K562 (cell line): ENCODE data around the gene STAT6. TPM values are rescaled to one million over a fixed set of nuclear protein-coding genes. Genes with fewer than 3 reads are reported as not detected.

Experiments used
- ATAC-seq: fragments of 200-7000 bp; cut with Tn5 transposase; 3 replicates; pipeline ENCODE4 v1.9.1; 2020; ENCODE audit warnings: moderate library complexity
- BruUV-seq: library from RNA; stranded (reverse); fragments of 400-500 nt; replicated peaks from 2 replicates; lab custom pipeline; 2021; lab: Mats Ljungman, UMichigan
- CTCF ChIA-PET: fragments of 300-600 bp; formaldehyde crosslinking; extraction: SDS; loops from one replicate; lab custom pipeline; 2021; ENCODE audit warnings: low intra/inter-chr PET ratio; lab: Yijun Ruan, JAX
- POLR2A ChIA-PET: fragments of 300-600, 350-650 bp; sonication (Branson Sonifier 250); formaldehyde crosslinking; extraction: SDS; loops from one replicate; lab custom pipeline; 2021; ENCODE audit warnings: antibody characterized with exemption, inconsistent platforms; lab: Yijun Ruan, JAX
- DNase-seq, 4 experiments: peaks; one replicate each; pipeline versions ENCODE4 v3.0.0 to v3.0.0-alpha.2; 2011 to 2018; ENCODE audit warnings: low spot score in 3 of 4, mixed read lengths in 3 of 4; ENCODE audit errors: extremely low read depth in 1 of 4
- FAIRE-seq: peaks from 2 replicates; lab custom pipeline; 2011; peaks lifted over from hg19 to GRCh38; lab: Jason Lieb, UNC
- H2AFZ ChIP-seq: 2 replicates; pipeline ENCODE4 v1.6.0; 2011; ENCODE audit warnings: low read depth, low read length, control low read depth, inconsistent platforms
- H3K27ac ChIP-seq: fragments of 200-600 bp; 3 replicates; pipeline ENCODE4 v1.8.0; 2011; ENCODE audit warnings: low read depth, mild to moderate bottlenecking, control low read depth, inconsistent platforms, low read length, moderate library complexity, mixed read lengths; ENCODE audit errors: extremely low read depth
- H3K27me3 ChIP-seq, 2 experiments: fragments of 300-600 bp in 1 of 2; 2 replicates in 1 of 2; 3 replicates in 1 of 2; pipeline versions ENCODE4 v1.6.0 to v1.8.0; 2011; ENCODE audit warnings: inconsistent platforms in 2 of 2, low read length in 2 of 2, mild to moderate bottlenecking in 1 of 2, mixed read lengths in 1 of 2, moderate library complexity in 1 of 2; ENCODE audit not compliant: control insufficient read depth in 2 of 2, insufficient read depth in 2 of 2
- H3K36me3 ChIP-seq: fragments of 300-600 bp; 3 replicates; pipeline ENCODE4 v1.8.0; 2011; ENCODE audit warnings: mild to moderate bottlenecking, low read length, inconsistent platforms; ENCODE audit not compliant: control insufficient read depth, insufficient read depth
- H3K4me1 ChIP-seq, 2 experiments: fragments of 200-600 bp in 1 of 2; replicated peaks in 1 of 2; 2 replicates in 1 of 2; 3 replicates in 1 of 2; pipeline versions ENCODE4 v1.5.1 to v1.8.0; 2011; ENCODE audit warnings: inconsistent platforms in 2 of 2, low read length in 2 of 2, mild to moderate bottlenecking in 1 of 2, mixed read lengths in 1 of 2, moderate library complexity in 1 of 2; ENCODE audit not compliant: control insufficient read depth in 2 of 2, insufficient read depth in 2 of 2
- H3K4me2 ChIP-seq: 2 replicates; pipeline ENCODE4 v1.6.1; 2011; ENCODE audit warnings: low read length, control low read depth, inconsistent platforms, mixed read lengths; ENCODE audit not compliant: insufficient read depth
- H3K4me3 ChIP-seq: fragments of 200-600 bp; sonication (generic), shearing (Covaris generic); 2 replicates; pipeline ENCODE4 v1.5.1; 2016; ENCODE audit warnings: control low read depth, inconsistent platforms
- H3K79me2 ChIP-seq: fragments of 200-600 bp; 3 replicates; pipeline ENCODE4 v1.8.0; 2011; ENCODE audit warnings: low read length, inconsistent platforms; ENCODE audit not compliant: control insufficient read depth, insufficient read depth
- H3K9ac ChIP-seq, 2 experiments: 2 replicates each; pipeline versions ENCODE4 v1.6.0 to v1.6.1; 2011; ENCODE audit warnings: low read depth in 2 of 2, low read length in 2 of 2, control low read depth in 1 of 2, inconsistent platforms in 1 of 2, mild to moderate bottlenecking in 1 of 2, mixed read lengths in 1 of 2; ENCODE audit not compliant: insufficient read depth in 1 of 2
- H3K9me1 ChIP-seq: one replicate; pipeline ENCODE4 v1.6.0; 2011; ENCODE audit warnings: inconsistent platforms, mild to moderate bottlenecking, low read length, moderate library complexity; ENCODE audit not compliant: control insufficient read depth, insufficient read depth
- H3K9me3 ChIP-seq: replicated peaks from 2 replicates; pipeline ENCODE4 v1.5.1; 2011; ENCODE audit warnings: low read depth, low read length, inconsistent platforms; ENCODE audit not compliant: control insufficient read depth, insufficient read depth
- H4K20me1 ChIP-seq: replicated peaks from 2 replicates; pipeline ENCODE4 v1.6.1; 2011; ENCODE audit warnings: low read length, inconsistent platforms, mixed read lengths; ENCODE audit not compliant: control insufficient read depth, insufficient read depth
- BRF1 ChIP-seq: IDR thresholded peaks from 3 replicates; pipeline ENCODE4 v1.6.1; 2011; ENCODE audit warnings: borderline replicate concordance, mild to moderate bottlenecking; ENCODE audit not compliant: insufficient read length; ENCODE audit errors: extremely low read depth
- CHD4 ChIP-seq: fragments of 200-600 bp; sonication (generic); IDR thresholded peaks from 3 replicates; pipeline ENCODE4 v1.6.1; 2012; ENCODE audit warnings: low read depth, mild to moderate bottlenecking, mixed read lengths, low read length, inconsistent platforms; ENCODE audit not compliant: insufficient read depth, insufficient replicate concordance, poor library complexity, severe bottlenecking
- COPS2 ChIP-seq: fragments of 450-650 bp; conservative IDR thresholded peaks from 2 replicates; pipeline ENCODE4 v1.6.1; 2016; ENCODE audit warnings: mild to moderate bottlenecking, moderate library complexity
- EHMT2 ChIP-seq: fragments of 450-650 bp; IDR thresholded peaks from 2 replicates; pipeline ENCODE4 v1.6.1; 2018; ENCODE audit warnings: antibody characterized with exemption
- FOS ChIP-seq: IDR thresholded peaks from 3 replicates; pipeline ENCODE4 v1.6.1; 2011; ENCODE audit not compliant: insufficient read length; ENCODE audit errors: extremely low read depth
- L3MBTL2 ChIP-seq: fragments of 450-650 bp; IDR thresholded peaks from 2 replicates; pipeline ENCODE4 v1.6.1; 2016; ENCODE audit warnings: mild to moderate bottlenecking, moderate library complexity
- MIER1 ChIP-seq: fragments of 450-650 bp; IDR thresholded peaks from 2 replicates; pipeline ENCODE4 v1.6.1; 2016; ENCODE audit warnings: antibody characterized with exemption, mild to moderate bottlenecking, low read depth
- PCBP2 ChIP-seq: fragments of 200-400 bp; formaldehyde crosslinking; IDR thresholded peaks from 2 replicates; pipeline ENCODE4 v1.6.1; 2018; ENCODE audit warnings: low read length, low read depth, mild to moderate bottlenecking, moderate library complexity; ENCODE audit not compliant: poor library complexity, severe bottlenecking
- REST ChIP-seq, 2 experiments: fragments of 450-650 bp; formaldehyde crosslinking in 1 of 2; IDR thresholded peaks; 2 replicates each; pipeline versions ENCODE4 v1.4.0 to v1.6.1; 2014 to 2020; ENCODE audit warnings: mild to moderate bottlenecking in 2 of 2, borderline replicate concordance in 1 of 2, low read depth in 1 of 2
- SUPT5H ChIP-seq: fragments of 450-650 bp; IDR thresholded peaks from 2 replicates; pipeline ENCODE4 v1.6.1; 2016
- TAF7 ChIP-seq: fragments of 450-650 bp; IDR thresholded peaks from 2 replicates; pipeline ENCODE4 v1.6.1; 2016; ENCODE audit warnings: missing genetic modification characterization, missing compliant biosample characterization
- WHSC1 ChIP-seq: IDR thresholded peaks from one replicate; pipeline ENCODE4 v1.6.1; 2012; ENCODE audit warnings: low read length, control low read depth, inconsistent platforms
- ZNF121 ChIP-seq: sonication (generic); formaldehyde crosslinking; conservative IDR thresholded peaks from 2 replicates; pipeline ENCODE4 v1.8.0; 2022; ENCODE audit warnings: missing genetic modification reagents
- ZNF175 ChIP-seq: fragments of 200-800 bp; sonication (Bioruptor generic); IDR thresholded peaks from 2 replicates; pipeline ENCODE4 v1.6.1; 2016; ENCODE audit warnings: low read depth, mild to moderate bottlenecking, missing genetic modification characterization, missing compliant biosample characterization
- ZNF184 ChIP-seq: sonication (generic); formaldehyde crosslinking; IDR thresholded peaks from 2 replicates; pipeline ENCODE4 v1.5.0; 2020; ENCODE audit warnings: missing genetic modification reagents
- WGBS: fragments of 100-300 bp; shearing (Covaris generic); methylation state at CpG from one replicate; pipeline ENCODE4 v1.1.6; 2016; ENCODE audit warnings: low coverage, mixed read lengths; ENCODE audit not compliant: insufficient coverage; ENCODE audit errors: missing lambda C conversion rate; 5-methylcytosine and 5-hydroxymethylcytosine counted together
- in situ Hi-C: fragments of 300-500 bp; cut with MboI; formaldehyde crosslinking; loops from 4 replicates; pipeline ENCODE4 v1.15.0; 2018; ENCODE audit warnings: inconsistent platforms, mixed read lengths
- intact Hi-C: fragments of 100-400 bp; cut with micrococcal nuclease; formaldehyde crosslinking; loops from 2 replicates; pipeline ENCODE4 v1.14.2; 2022
- polyA plus RNA-seq, 8 experiments: library from polyadenylated mRNA; depleted of rRNA in 4 of 8; stranded (reverse) in 5 of 8; unstranded in 3 of 8; fragments of >200 nt; fragmentation: Nextera tagmentation in 2 of 8; fragmentation: Illumina TruSeq in 1 of 8; extraction: Ambion mirVana in 2 of 8; extraction: Trizol in 1 of 8; gene quantifications; 2 replicates each; pipeline versions ENCODE4 v1.2.1 to v1.2.3, GENCODE V29; 2011 to 2014; ENCODE audit warnings: inconsistent platforms in 1 of 8, missing spikeins in 1 of 8
- total RNA-seq, 7 experiments: library from RNA; depleted of rRNA in 6 of 7; stranded (reverse); fragments of >200 nt in 6 of 7; fragmentation: Illumina TruSeq in 2 of 7; extraction: Trizol in 2 of 7; gene quantifications; 2 replicates each; pipeline versions ENCODE4 v1.2.1 to v1.2.3, GENCODE V29; 2011 to 2021; ENCODE audit warnings: low replicate concordance in 1 of 7

The STAT6 gene
- total and polyA plus RNA-seq, 9 of the 15 experiments (the other 6 are each of a cell fraction or from before 2014, with no cell fraction given) = 2.4 to 49.5 (median 26.5) TPM

DNA sequence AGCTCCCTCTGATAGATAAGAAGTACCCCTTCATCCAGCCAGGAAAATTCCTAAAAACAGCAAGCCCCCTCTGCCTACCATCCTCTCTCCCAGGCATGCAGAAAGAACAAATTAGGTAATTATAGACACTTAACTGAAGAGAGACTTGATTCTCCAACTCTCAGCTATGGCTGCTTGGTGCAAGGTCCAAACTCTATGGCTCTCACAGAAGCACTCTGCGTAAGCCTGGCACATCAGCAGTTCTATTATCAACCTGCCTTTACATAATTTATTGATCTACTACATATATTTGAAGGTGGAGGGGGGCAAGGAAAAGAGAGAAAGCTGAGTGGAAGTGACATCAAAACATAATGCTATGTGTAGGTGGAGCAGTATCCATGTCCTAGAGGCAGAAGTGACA, 60.2 kb downstream of the STAT6 start (continued):
- no peak for TF ChIP-seq ZNF184 (CRISPR knock-in tag)
- no peak for TF ChIP-seq FOS
- TF ChIP-seq CHD4 = no peak
- no peak for TF ChIP-seq BRF1
- TF ChIP-seq WHSC1 = no peak
- no peak for TF ChIP-seq TAF7
- TF ChIP-seq ZNF175 = no peak

- ChIA-PET CTCF (no interaction called here), POLR2A (interaction anchor here (0.6 to 4.9 kb wide), 5 partner anchors 10 to 169 kb away, joined by 3 to 18 read pairs (median 4); no protein-coding TSS in a partner anchor)
- H3K4me1 ChIP-seq = peaks cover 0 to 3% of the 10 kb centered on the region in 2 experiments; a peak in 1 of 5 replicates
- no peaks in the 10 kb centered on the region for H3K36me3 ChIP-seq
- intact Hi-C loops (no loop called here), in situ Hi-C loops (loop anchor here (5.0 kb wide), 1 partner anchor 38 kb away; no protein-coding TSS in a partner anchor)
- no peak within 1 kb of the TSS for H3K4me2 ChIP-seq
- no peaks in the 10 kb centered on the region for H3K9me3 ChIP-seq
- H3K9ac ChIP-seq = 0 out of 4 replicates have a peak within 1 kb of the TSS, but pooled peaks of 1 of the 2 experiments have one; percentile 55
- no peak within 1 kb of the TSS for H3K27ac ChIP-seq
- no TSS peak for BruUV-seq
- peak in 2 of 4 experiments; percentile 32 to 33 for DNase-seq
- H2AFZ ChIP-seq = no peak within 1 kb of the TSS
- H3K79me2 ChIP-seq = no peaks in the 10 kb centered on the region
- H4K20me1 ChIP-seq = no peaks in the 10 kb centered on the region
- 0% methylated on average over 1 of the region's 2 CpGs for WGBS
- peak; percentile 65 for ATAC-seq
- H3K4me3 ChIP-seq = no peak within 1 kb of the TSS
- no peak for FAIRE-seq
- no peaks in the 10 kb centered on the region for H3K9me1 ChIP-seq
- H3K27me3 ChIP-seq = peaks cover 3% of the 10 kb centered on the region in 2 experiments; a peak in 1 of 5 replicates
- TF ChIP-seq ZNF121 (CRISPR knock-in tag) (no peak), MIER1 (peak; percentile 89), SUPT5H (no peak), COPS2 (no peak), REST (IDR thresholded peaks at IDR 0.05; ENCODE audit: borderline replicate concordance) (peak; percentile 97), REST (CRISPR knock-in tag; IDR thresholded peaks at IDR 0.05; ENCODE audit: low read depth) (peak; percentile 90), L3MBTL2 (no peak), EHMT2 (peak; percentile 93), PCBP2 (no peak)
Observed at GRCh38 chr12:57049890-57050289, 61.3 kb downstream of the STAT6 start, which contains the start of gene MYO1A. Gene MYO1A, minus strand, starts transcription at chr12:57050129. Its CDS starts 1,806 bp downstream, at chr12:57048323.
